ENCODE data around the gene HCFC1R1.

The HCFC1R1 gene

DNA sequence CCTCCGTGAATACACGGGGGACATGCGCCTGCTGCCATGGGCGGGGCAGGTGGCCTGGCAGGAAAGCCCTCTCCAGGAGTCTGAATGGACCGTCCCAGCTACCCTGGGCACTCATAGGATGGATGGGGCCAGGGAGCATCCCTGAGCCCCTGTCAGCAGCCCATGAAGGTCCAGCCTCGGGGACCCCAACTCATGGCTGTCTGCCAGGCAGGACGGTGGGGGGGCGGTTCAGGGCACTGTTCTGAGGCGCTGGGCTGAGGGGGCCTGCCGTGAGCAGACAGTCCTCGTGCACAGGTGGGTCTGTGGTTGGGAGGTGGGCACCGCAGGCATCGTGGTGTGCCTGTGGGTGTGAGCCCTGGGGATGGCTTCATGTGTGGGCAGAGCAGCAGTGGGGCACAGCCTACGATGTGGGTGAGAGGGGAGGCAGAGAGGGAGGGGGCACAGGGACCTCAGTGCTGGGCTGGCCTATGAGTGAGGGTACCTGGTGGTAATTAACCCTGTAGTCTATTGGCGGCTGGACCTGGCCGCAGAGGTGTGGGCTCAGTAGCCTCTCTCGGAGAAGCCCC, 37.0 kb downstream of the HCFC1R1 start:
- TF ChIP-seq JUND (IDR thresholded peaks at IDR 0.05; ENCODE audit: low read depth): no peak
- no peak for DNase-seq (ENCODE audit: low read depth in 1 of 2, low spot score in 1 of 2)
- in situ Hi-C loops (cut with HindIII; ENCODE audit: low pct_unique_long_range_greater_than_20kb, low sequenced_read_pairs): no loop called here

DNA sequence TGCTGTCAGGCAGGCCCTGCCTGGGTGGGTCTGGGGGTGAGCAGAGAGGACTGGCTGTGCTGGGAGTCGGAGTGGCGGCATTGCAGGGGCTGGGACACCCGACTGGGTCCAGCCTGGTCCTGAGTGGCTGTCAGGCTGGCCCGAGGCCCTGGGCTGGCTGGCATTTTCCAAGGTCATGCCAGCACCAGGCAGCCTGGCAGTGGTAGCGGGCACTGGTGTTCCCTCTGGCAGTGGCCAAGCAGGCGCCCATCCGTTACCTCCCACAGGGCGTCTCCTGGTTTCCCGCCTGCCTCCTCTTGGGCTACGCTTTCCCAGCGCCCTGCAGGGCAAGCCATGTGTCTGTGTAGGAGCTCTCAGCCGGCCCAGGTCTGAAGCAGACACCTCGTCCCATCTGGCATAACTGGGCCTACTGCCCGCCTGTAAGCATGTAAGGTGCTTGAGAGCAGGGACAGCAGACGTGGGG, 37.8 kb downstream of the HCFC1R1 start:
- DNase-seq (ENCODE audit: low read depth in 1 of 2, low spot score in 1 of 2): no peak
- TF ChIP-seq JUND (IDR thresholded peaks at IDR 0.05; ENCODE audit: low read depth): no peak
- in situ Hi-C loops (cut with HindIII; ENCODE audit: low pct_unique_long_range_greater_than_20kb, low sequenced_read_pairs): no loop called here

DNA sequence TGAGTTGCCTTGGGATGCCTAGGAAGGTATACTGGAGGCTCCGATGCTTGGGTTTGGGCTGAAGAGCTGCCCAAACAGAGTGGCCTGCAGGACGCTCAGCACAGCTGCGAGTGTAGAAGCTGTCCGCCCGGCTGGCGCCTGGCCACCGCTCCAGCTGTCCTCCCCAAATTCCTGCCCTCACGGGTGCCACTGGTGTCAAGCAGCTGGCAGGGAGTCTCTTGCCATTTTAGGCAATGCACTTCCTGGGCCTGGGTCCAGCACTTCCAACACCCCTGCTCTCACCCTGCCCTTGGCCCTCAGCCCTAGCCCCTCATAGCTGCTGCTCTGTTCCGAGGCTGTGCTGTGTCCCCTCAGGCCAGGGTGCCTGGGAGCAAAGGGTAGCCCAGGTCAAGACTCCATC, 38.3 kb downstream of the HCFC1R1 start:
- no peak for TF ChIP-seq JUND (IDR thresholded peaks at IDR 0.05; ENCODE audit: low read depth)
- DNase-seq (ENCODE audit: low read depth in 1 of 2, low spot score in 1 of 2): no peak
- in situ Hi-C loops (cut with HindIII; ENCODE audit: low pct_unique_long_range_greater_than_20kb, low sequenced_read_pairs): no loop called here

DNA sequence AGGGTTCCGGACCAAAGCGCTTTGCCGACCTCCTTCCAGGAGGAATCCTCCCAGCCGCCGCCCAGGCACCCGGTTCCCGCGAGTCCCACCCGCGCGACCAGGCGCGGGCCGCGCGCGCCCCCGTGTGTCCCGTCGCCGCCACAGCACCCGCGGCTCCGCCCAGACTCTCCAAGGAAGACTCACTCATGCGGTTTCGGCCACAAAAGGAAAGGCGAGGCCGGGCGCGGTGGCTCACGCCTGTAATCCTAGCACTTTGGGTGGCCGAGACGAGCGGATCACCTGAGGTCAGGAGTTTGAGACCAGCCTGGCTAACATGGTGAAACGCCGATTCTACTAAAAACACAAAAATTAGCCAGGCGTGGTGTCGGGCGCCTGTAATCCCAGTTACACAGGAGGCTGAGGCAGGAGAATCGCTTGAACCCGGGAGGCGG, 40.0 kb downstream of the HCFC1R1 start:
- DNase-seq (ENCODE audit: low read depth in 1 of 2, low spot score in 1 of 2): peak; percentile 89 to 93
- in situ Hi-C loops (cut with HindIII; ENCODE audit: low pct_unique_long_range_greater_than_20kb, low sequenced_read_pairs): no loop called here

DNA sequence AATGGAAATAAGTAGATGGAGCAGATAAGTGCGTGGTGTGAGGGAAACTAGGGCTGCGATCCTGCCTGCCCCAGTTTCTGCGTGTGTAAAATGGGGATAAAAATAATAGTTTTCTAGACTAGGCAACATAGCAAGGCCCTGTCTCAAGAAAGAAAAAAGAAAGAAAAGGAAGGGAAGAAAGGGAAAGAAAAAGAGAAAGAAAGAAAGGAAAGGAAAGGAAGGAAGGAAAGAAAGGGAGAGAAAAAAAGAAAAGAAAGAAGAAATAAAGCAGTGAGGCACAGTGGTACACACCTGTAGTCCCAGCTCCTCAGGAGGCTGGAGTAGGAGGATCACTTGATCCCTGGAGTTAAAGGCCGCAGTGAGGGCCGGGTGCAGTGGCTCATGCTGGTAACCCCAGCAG, 41.3 kb downstream of the HCFC1R1 start:
- in situ Hi-C loops (cut with HindIII; ENCODE audit: low pct_unique_long_range_greater_than_20kb, low sequenced_read_pairs): no loop called here
- TF ChIP-seq JUND (IDR thresholded peaks at IDR 0.05; ENCODE audit: low read depth): no peak
- DNase-seq (ENCODE audit: low read depth in 1 of 2, low spot score in 1 of 2): no peak

More for the DNA sequence above, 40.0 kb downstream of the HCFC1R1 start:
- no peak for TF ChIP-seq JUND (IDR thresholded peaks at IDR 0.05; ENCODE audit: low read depth)

DNA sequence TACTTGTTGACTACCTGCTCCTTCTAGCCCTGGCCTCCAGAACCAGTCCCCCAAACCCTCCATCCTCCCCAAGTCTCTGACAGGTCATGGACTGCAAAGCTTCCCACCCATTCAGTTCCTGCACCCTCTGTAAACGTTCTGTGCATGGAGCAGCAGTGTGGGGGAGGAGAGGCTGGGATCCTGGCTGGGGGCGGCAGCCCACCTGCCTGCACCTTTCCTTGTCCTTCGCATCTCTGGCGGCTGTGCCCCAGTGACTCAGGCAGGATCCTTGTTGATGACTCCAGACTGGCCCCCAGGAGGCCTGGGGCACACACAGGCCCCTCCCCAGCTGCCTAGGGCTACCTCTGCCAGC, 41.9 kb downstream of the HCFC1R1 start:
- no peak for DNase-seq (ENCODE audit: low read depth in 1 of 2, low spot score in 1 of 2)
- TF ChIP-seq JUND (IDR thresholded peaks at IDR 0.05; ENCODE audit: low read depth): no peak
- in situ Hi-C loops (cut with HindIII; ENCODE audit: low pct_unique_long_range_greater_than_20kb, low sequenced_read_pairs): no loop called here

DNA sequence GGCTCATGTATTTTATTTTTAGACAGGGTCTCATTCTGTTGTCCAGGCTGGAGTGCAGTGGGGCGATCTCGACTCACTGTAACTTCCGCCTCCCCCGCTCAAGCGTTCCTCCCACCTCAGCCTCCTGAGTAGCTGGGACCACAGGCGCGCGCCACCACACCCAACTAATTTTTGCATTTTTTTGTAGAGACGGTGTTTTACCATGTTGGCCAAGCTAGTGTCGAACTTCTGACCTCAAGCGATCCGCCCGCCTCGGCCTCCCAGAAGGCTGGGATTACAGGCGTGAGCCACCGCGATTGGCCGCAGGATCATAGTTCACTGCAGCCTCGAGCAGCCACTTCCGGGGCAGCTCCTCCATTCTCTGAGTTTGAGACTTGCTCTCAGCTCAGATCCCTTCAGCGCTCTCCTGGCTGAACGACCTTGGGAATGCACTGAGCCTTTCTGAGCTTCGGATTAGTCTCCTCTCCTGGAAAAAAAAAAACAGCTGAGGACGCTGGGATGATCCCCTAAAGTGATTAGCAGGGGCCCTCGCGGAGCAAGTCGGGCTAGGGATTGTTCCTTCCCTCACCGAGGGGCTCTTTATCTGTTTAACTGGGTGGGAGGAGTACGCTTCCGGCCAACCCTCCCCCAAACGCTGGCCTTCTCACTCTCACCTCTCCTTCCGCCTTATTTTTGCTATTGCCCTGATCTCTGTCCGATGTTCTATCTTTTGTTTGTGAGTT, 42.4 kb downstream of the HCFC1R1 start:
- no peak for TF ChIP-seq JUND (IDR thresholded peaks at IDR 0.05; ENCODE audit: low read depth)
- no peak for DNase-seq (ENCODE audit: low read depth in 1 of 2, low spot score in 1 of 2)
- in situ Hi-C loops (cut with HindIII; ENCODE audit: low pct_unique_long_range_greater_than_20kb, low sequenced_read_pairs): no loop called here

DNA sequence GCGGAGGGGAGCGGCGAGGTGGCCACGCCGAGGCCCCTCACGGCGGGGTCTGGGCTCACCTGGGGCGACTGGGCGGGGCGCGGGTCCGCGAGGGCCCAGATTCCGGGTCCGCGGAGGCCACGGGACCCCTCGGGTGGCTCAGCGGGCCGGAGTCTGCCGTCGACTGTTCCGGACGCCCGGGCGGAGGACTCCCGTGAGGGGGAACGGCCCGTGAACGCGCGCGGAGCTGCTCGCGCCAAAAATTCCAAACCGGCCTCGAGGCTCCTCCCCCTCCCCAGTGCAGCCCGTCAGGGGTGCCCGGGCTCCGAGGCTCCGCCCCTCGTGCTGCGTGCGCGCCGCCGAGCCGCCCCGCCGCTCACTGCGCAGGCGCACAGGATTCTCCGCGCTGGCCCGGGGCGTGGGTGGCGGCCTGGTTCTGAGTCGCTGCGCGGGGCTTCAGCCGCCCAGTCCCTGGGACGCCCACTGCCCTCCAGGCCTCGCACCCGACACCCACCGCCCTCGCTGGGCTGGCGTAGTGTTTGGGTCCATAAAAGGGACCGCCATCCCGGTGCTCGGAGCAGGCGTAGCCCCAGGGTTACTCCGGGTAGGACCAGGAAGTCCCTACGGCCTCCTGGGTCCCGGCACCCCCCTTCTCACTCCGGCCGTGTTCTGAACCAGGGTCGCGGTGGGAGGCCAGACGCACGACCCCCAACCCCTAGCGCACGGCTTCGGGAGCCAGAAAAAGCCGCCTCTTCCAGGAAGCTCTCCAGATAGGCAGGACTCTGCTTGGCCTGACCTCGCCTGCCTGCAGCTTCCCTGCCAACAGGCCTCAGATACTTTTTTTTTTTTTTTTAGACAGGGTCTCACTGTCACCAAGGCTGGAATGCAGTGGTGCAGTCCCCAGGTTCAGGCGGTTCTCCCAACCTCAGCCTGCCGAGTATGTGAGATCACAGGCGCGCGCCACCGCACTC, 43.2 kb downstream of the HCFC1R1 start, which contains the start of gene PKMYT1:
TSS of gene PKMYT1 (minus strand) at position 220 of the 950 bp plus-strand sequence. CDS start 789 bp downstream, outside the sequence.
- peak; percentile 93 to 99 for DNase-seq (ENCODE audit: low read depth in 1 of 2, low spot score in 1 of 2)
- in situ Hi-C loops (cut with HindIII; ENCODE audit: low pct_unique_long_range_greater_than_20kb, low sequenced_read_pairs): no loop called here
- no peak for TF ChIP-seq JUND (IDR thresholded peaks at IDR 0.05; ENCODE audit: low read depth)

DNA sequence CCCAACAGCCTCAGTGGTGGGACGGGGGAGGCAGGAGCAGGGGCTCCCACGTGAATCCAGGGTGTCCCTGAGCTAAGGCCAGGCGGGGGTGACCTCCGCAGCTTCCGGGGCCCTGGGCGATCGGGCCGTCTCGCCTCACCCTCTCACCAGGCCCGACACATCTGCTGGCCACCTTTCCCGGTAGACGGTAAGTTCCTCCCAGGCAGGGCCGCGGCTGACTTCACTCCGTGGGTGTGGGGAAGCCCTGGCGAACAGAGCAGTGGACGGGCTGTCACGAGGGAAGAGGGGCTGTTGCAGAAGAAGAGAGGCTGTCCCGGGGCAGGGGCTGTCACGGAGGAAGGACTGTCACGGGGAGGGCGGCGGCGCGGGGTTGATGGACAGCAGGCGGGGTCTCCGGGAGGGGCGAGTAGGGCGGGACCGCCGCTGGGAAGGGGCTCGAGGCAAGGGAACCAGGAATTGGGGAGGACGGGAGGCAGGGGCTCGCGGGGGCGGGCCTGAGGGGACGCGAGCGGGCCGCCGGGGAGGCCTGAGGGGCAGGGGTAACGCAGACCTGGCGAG, 44.0 kb downstream of the HCFC1R1 start:
- DNase-seq (ENCODE audit: low read depth in 1 of 2, low spot score in 1 of 2): no peak
- in situ Hi-C loops (cut with HindIII; ENCODE audit: low pct_unique_long_range_greater_than_20kb, low sequenced_read_pairs): no loop called here
- no peak for TF ChIP-seq JUND (IDR thresholded peaks at IDR 0.05; ENCODE audit: low read depth)

DNA sequence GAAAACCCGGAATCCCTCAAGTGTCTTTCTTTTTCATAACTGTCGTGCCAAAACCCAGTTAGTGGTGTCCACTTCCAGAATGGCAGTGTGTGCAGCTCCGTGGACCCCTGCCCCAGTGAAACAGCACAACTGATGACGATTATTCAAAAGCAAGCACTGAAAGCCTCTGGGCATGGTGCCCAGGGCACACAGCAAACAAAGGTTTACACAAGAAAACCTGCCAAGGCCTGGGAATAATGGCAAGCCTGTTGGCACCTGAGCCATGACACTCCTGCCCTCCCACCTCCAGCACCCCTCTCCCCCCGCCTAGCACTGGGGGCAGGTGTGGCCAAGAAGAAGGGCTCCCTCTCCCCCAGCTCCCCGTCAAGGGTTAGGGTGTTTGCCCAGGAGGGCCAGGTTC, 46.3 kb downstream of the HCFC1R1 start:
- TF ChIP-seq JUND (IDR thresholded peaks at IDR 0.05; ENCODE audit: low read depth): no peak
- DNase-seq (ENCODE audit: low read depth in 1 of 2, low spot score in 1 of 2): peak in 1 of 2 experiments; percentile 64
- in situ Hi-C loops (cut with HindIII; ENCODE audit: low pct_unique_long_range_greater_than_20kb, low sequenced_read_pairs): no loop called here

DNA sequence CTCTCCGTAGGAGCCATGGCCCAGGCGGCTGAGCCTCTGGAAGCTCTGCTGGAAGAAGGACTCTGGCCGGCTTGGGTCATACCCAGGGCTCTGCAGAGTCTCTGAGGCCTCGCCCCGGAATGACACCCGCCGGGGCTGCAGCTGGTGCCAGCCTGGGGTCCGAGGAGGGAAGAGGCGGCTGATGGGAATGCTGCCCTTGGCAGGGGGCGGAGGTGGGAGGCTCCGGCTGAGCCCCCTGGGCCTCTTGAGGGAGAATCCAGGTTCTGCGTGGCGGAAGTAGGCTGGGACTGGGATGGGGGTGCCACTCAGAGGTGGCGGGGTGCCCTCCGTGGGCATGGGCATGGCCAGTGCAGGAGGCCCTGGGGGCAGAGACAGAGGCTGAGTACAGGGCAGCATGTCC, 47.1 kb downstream of the HCFC1R1 start:
- in situ Hi-C loops (cut with HindIII; ENCODE audit: low pct_unique_long_range_greater_than_20kb, low sequenced_read_pairs): no loop called here
- no peak for TF ChIP-seq JUND (IDR thresholded peaks at IDR 0.05; ENCODE audit: low read depth)
- no peak for DNase-seq (ENCODE audit: low read depth in 1 of 2, low spot score in 1 of 2)

DNA sequence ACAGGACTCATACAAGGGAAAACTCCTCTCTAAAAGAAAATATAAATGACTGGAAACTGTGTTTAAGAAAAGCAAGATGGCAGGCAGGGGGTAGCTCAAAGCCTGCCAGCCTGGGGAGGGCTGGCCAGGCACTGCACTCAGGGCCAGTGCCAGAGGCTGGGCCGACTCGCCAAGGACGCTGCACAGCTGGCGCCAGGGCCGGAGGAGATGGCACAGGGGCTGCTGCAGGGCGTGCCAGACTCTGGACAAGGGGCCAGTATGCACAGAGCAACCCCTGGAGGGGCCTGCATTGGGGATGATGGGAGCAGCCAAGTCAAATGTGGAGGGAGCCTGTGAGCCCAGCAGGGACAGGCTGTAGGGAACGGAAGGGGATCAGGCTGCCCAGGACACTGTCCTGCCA, 47.5 kb downstream of the HCFC1R1 start:
- in situ Hi-C loops (cut with HindIII; ENCODE audit: low pct_unique_long_range_greater_than_20kb, low sequenced_read_pairs): no loop called here
- TF ChIP-seq JUND (IDR thresholded peaks at IDR 0.05; ENCODE audit: low read depth): no peak
- DNase-seq (ENCODE audit: low read depth in 1 of 2, low spot score in 1 of 2): no peak
